Skeletal muscle tissue (tissue), 4 donors: ENCODE data around the gene ADAMTSL2. TPM values are rescaled to one million over a fixed set of nuclear protein-coding genes. Genes with fewer than 3 reads are reported as not detected.

ENCODE experiments used
- H3K27ac ChIP-seq: one replicate; pipeline ENCODE4 v1.7.0; 2013; ENCODE audit warnings: mild to moderate bottlenecking, low read depth, low read length, inconsistent platforms
- H3K27me3 ChIP-seq, 3 donors: one replicate each; pipeline ENCODE4 v1.7.0; 2013; ENCODE audit warnings: low read length in 3 of 3; ENCODE audit not compliant: control insufficient read depth in 3 of 3, insufficient read depth in 3 of 3
- H3K36me3 ChIP-seq, 3 donors: one replicate each; pipeline ENCODE4 v1.7.0; 2013; ENCODE audit warnings: low read length in 3 of 3; ENCODE audit not compliant: control insufficient read depth in 3 of 3, insufficient read depth in 3 of 3
- H3K4me1 ChIP-seq, 3 donors: one replicate each; pipeline ENCODE4 v1.7.0; 2013; ENCODE audit warnings: low read length in 3 of 3, mild to moderate bottlenecking in 3 of 3; ENCODE audit not compliant: control insufficient read depth in 3 of 3, insufficient read depth in 3 of 3
- H3K4me3 ChIP-seq, 3 donors: one replicate each; pipeline ENCODE4 v1.7.0; 2013; ENCODE audit warnings: low read length in 3 of 3
- H3K9ac ChIP-seq, 3 donors: one replicate each; pipeline ENCODE4 v1.7.0; 2013; ENCODE audit warnings: low read length in 3 of 3, mild to moderate bottlenecking in 3 of 3, moderate library complexity in 2 of 3, low read depth in 1 of 3
- H3K9me3 ChIP-seq, 3 donors: one replicate each; pipeline ENCODE4 v1.7.0; 2013; ENCODE audit warnings: low read length in 3 of 3; ENCODE audit not compliant: control insufficient read depth in 3 of 3
- total RNA-seq: library from RNA; depleted of rRNA; stranded (reverse); fragments of >200 nt; gene quantifications from one replicate; pipeline ENCODE4 v1.2.3, GENCODE V29; 2014
- donor health status: Osteomylitis.

Gene ADAMTSL2
- total RNA-seq, 1 donor from 2014 or later = 4.7 TPM

DNA sequence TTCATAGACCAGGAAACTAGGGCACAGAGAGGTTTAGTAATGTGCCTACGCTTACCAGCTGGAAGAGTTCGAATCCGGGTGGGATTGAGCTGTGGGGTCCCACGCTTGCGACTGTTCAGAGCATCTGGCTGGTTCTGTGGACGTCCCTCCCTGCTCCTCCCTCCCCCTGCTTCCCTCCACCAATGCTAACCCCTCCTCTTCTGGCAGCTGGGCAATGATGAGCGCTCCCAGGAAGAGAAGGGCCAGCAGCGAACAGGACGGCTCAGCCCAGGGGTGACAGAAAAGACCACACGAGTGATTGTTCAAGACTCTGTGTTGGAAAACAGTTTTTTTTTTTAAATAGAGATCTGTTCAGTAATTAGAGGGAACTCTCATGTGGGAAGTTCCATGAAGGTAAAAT, 67.8 kb downstream of the ADAMTSL2 start:
- Histone ChIP-seq H3K9ac (no peak overlapping the region), H3K27me3 (peaks cover 41 to 60% (median 51%) of the 10 kb centered on the region in 3 donors), H3K4me1 (no peaks in the 10 kb centered on the region), H3K27ac (no peak overlapping the region), H3K36me3 (no peaks in the 10 kb centered on the region), H3K4me3 (no peak overlapping the region), H3K9me3 (peaks cover 3 to 10% (median 6%) of the 10 kb centered on the region in 3 donors)

DNA sequence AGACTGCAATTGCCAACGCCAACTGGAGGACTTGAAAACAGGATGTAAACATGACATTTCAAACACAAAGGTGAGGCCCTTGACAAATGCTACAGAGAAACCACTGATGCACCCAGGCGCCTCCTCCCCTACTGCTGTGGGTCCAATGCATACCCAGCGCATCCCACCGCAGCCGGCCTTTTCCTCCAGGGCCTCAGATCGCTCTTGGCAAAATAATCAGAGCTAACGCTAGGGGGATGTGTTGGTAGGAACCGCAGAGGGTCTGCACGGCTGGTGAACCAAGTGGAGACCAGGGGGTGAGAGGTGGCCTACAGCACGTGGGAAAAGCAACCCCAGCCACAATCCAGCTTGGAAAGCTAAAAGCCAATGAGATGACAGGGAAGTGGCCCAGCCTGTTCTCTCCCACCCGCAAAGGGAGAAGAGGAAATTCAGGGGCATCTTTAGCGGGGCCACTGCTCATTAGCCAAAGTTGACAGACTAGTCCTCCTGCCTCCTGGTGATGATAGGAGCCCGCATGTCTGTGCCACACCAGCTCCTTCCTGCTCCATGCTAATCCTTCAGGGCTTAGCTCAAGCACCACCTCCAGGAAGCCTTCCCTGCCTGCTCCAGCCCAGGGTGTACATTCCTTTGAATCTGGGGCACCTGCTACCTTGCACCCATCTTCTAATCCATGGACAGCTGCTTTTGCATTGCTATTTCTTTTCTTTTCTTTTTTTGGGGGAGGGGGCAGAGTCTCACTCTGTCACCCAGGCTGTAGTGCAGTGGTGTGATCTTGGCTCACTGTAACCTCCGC, 68.8 kb downstream of the ADAMTSL2 start:
- Histone ChIP-seq H3K9ac (no peak overlapping the region), H3K9me3 (peaks cover 0 to 4% (median 2%) of the 10 kb centered on the region in 3 donors), H3K4me3 (no peak overlapping the region), H3K27me3 (peaks cover 52 to 71% (median 61%) of the 10 kb centered on the region in 3 donors), H3K36me3 (no peaks in the 10 kb centered on the region), H3K27ac (no peak overlapping the region), H3K4me1 (no peaks in the 10 kb centered on the region)

DNA sequence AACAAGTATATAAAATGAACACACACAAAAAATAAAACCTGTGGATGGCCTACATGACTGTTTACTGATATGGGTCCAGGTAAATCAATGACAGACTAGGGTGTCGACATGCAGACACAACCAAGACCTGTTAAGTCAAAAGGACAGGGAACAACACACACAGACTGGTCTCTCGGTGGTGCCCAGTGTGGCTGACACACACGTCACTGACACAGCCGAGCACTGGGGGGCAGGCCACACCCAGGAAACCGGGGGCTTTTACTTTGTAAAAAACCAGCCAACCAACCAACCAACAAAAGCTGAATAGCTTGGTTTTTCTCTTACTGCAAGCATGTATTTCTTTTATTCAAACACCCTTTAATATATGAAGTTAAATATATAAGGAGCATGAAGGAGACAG, 69.7 kb downstream of the ADAMTSL2 start:
- Histone ChIP-seq H3K4me3 (no peak overlapping the region), H3K9me3 (peaks cover 0 to 3% (median 2%) of the 10 kb centered on the region in 3 donors), H3K9ac (no peak overlapping the region), H3K36me3 (no peaks in the 10 kb centered on the region), H3K27me3 (peaks cover 58 to 77% (median 68%) of the 10 kb centered on the region in 3 donors), H3K27ac (no peak overlapping the region), H3K4me1 (no peaks in the 10 kb centered on the region)

DNA sequence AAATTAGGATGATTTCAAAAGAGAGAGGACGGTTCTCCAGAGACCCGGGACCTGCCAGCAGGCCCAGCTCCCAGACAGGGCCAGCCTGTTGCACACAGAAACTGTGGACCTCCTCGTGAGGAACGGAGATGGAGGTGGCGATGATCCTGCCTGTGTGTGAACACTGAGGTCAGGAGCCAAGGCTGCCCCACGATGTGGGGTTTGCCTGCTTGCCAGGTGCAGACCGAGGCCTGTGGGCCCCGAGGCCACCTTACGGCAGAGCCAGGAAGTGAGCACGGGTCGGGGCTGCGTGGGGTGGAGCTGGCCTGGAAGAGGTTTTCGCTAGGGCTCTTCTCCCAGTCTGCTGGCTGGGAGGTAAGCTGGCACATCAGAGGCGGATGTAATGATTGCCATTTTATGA, 70.4 kb downstream of the ADAMTSL2 start:
- H3K4me3 ChIP-seq = no peak overlapping the region
- no peak overlapping the region for H3K27ac ChIP-seq
- H3K9ac ChIP-seq = no peak overlapping the region
- no peaks in the 10 kb centered on the region for H3K9me3 ChIP-seq
- peaks cover 62 to 78% (median 73%) of the 10 kb centered on the region in 3 donors for H3K27me3 ChIP-seq
- no peaks in the 10 kb centered on the region for H3K36me3 ChIP-seq
- H3K4me1 ChIP-seq = no peaks in the 10 kb centered on the region

DNA sequence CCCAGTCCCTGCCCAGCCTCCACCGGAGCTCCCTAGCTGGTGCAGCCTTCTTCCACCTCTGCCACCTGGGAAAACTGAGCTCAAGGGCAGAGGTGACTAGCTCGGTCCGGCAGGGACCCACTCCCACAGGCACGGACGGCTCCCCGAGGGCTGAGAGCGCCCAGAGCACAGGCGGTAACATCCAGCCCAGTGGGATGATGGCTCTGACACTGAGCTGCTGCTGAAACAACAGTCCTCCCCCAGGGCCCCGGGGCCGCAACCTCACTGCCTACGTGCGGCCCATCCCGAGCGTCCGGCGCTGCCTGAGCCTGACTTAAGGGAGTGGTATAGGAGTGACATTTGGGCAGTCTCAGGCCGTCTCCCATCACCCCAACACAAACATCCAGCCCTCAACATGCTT, 70.9 kb downstream of the ADAMTSL2 start:
- no peaks in the 10 kb centered on the region for H3K36me3 ChIP-seq
- H3K27ac ChIP-seq = no peak overlapping the region
- no peaks in the 10 kb centered on the region for H3K4me1 ChIP-seq
- no peak overlapping the region for H3K9ac ChIP-seq
- no peak overlapping the region for H3K4me3 ChIP-seq
- peaks cover 67 to 83% (median 76%) of the 10 kb centered on the region in 3 donors for H3K27me3 ChIP-seq
- no peaks in the 10 kb centered on the region for H3K9me3 ChIP-seq

DNA sequence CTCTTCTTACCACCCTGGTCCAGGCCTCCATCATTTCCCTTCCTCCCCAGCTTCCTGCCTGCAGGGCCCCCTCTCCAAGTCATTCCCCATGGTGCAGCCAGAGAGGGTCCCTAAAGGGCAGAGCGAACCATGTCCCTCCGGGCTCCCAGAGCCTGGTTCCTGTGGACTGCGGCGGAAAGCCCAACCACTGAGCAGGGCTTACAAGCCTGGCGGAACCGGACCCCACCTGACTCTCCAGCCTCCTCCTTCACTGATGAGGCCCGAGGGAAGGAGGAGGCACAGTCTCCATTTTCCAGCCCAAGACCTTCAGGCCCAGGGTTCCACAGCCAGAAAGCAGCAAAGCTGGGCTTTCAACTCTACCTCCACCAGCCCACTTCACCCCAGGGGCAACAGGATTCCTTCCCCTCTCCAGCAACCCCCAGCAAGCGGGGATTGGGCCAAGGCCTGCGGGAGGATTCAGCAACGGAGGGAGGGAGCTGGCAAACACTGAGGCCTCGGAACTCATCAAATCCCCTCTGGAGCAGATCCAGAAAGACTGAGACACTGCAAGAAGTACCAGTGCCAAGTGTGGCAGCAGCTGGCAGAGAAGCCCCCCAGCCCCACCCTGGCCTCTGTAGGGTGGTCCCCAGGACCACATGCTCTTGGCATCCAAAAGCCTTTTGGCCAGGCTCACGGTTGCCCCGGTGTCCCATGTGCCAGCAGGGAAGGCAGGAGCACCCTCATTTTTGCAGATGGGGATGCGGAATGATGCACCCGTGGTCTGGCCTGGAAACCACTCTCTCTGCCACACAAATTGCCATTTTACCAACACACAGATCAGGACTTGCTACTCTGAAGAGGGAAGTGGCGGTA, 71.6 kb downstream of the ADAMTSL2 start:
- Histone ChIP-seq H3K36me3 (no peaks in the 10 kb centered on the region), H3K9ac (no peak overlapping the region), H3K4me1 (no peaks in the 10 kb centered on the region), H3K27me3 (peaks cover 74 to 89% (median 76%) of the 10 kb centered on the region in 3 donors), H3K9me3 (no peaks in the 10 kb centered on the region), H3K27ac (no peak overlapping the region), H3K4me3 (no peak overlapping the region)

DNA sequence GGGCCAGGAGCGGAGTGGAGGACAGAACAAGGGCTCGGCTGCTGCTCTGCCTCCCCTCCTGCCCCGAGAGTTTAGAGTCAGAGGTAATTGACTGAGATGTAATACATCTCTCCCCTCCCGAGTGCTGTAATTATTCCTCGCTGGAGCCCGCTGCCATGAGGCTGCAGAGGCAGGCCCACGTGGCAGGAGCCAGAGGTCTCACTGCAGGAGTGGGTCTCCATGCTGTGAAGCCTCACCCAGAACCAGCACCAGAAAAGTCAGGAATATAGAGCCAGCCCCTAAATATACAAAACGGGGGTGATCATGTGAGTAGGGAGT, 72.2 kb downstream of the ADAMTSL2 start:
- H3K27ac ChIP-seq = no peak overlapping the region
- no peaks in the 10 kb centered on the region for H3K36me3 ChIP-seq
- H3K9me3 ChIP-seq = no peaks in the 10 kb centered on the region
- H3K27me3 ChIP-seq = peaks cover 74 to 89% (median 77%) of the 10 kb centered on the region in 3 donors
- H3K9ac ChIP-seq = no peak overlapping the region
- no peak overlapping the region for H3K4me3 ChIP-seq
- no peaks in the 10 kb centered on the region for H3K4me1 ChIP-seq

DNA sequence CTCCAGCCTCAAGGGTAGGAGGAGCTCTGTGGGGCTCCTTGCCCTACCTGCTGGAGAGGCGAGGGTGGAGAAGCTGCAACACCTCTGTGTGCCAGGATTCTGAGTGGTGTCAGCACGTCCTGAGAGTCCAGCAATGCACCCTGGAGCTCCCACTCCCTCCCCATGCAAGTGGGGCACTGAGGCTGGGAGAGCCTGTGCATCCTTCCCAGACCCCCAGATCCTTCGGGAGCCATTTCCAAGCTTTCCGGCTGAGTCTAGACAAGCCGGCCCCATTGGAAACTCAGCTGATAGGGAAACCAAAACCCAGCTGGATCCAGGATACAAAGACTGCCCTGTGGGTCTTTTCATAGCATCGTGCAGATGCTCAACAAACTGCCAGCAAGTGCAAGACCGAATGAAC, 72.9 kb downstream of the ADAMTSL2 start:
- H3K4me1 ChIP-seq = no peaks in the 10 kb centered on the region
- H3K9ac ChIP-seq = no peak overlapping the region
- H3K36me3 ChIP-seq = no peaks in the 10 kb centered on the region
- no peak overlapping the region for H3K4me3 ChIP-seq
- peaks cover 70 to 89% (median 74%) of the 10 kb centered on the region in 3 donors for H3K27me3 ChIP-seq
- H3K9me3 ChIP-seq = no peaks in the 10 kb centered on the region
- no peak overlapping the region for H3K27ac ChIP-seq

DNA sequence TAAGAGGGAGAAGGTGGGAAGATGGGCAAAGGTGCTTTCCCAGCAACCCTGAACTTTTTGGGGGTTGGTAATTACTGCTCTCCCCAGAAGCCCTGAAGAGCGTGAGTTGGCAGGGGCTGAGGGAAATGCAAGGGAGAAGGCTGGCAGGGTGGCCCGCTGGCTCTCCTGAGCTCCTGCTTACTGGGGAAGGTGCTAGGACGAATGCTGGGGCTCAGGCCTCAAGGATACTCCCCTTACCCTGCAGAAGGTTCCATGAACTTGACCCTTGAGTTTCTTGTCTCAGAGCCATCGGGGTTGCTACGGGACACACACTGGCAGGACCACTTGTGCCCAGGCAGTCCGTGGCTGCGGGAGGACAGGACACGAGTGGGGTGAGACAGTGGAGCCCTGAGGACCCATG, 73.5 kb downstream of the ADAMTSL2 start:
- no peak overlapping the region for H3K27ac ChIP-seq
- no peaks in the 10 kb centered on the region for H3K36me3 ChIP-seq
- H3K9me3 ChIP-seq = no peaks in the 10 kb centered on the region
- no peaks in the 10 kb centered on the region for H3K4me1 ChIP-seq
- peaks cover 73 to 91% (median 79%) of the 10 kb centered on the region in 3 donors for H3K27me3 ChIP-seq
- no peak overlapping the region for H3K4me3 ChIP-seq
- no peak overlapping the region for H3K9ac ChIP-seq

DNA sequence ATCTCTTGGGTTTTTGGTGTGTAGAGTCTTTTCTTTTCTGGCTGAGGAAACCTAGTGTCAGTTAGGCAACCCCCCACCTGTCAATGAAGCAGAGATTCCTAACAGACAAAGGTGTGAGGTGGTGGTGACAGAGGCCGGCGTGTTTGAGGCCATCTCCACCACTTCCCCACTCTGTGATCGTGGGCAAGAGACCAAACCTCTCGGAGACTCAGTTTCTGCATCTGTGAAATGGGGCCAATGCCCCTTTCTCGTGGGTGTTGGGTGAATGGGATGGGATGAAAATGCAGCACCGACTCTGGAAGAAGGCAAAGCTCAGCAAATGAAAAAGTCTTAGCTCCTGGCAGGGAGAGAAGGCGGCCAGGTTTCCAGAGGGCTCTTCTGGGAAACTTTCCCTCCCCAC, 73.9 kb downstream of the ADAMTSL2 start:
- no peaks in the 10 kb centered on the region for H3K36me3 ChIP-seq
- no peak overlapping the region for H3K9ac ChIP-seq
- H3K4me1 ChIP-seq = no peaks in the 10 kb centered on the region
- peaks cover 73 to 88% (median 77%) of the 10 kb centered on the region in 3 donors for H3K27me3 ChIP-seq
- H3K27ac ChIP-seq = no peak overlapping the region
- no peak overlapping the region for H3K4me3 ChIP-seq
- H3K9me3 ChIP-seq = no peaks in the 10 kb centered on the region
